MCF 10A (cell line): ENCODE measurements around the gene FBRSL1. TPM values are rescaled to one million over a fixed set of nuclear protein-coding genes. Genes with fewer than 3 reads are reported as not detected.

Experiments
- BruUV-seq: library from RNA; stranded (reverse); fragments of 400-500 nt; replicated peaks from 2 replicates; lab custom pipeline; 2021; lab: Mats Ljungman, UMichigan
- CTCF ChIA-PET: fragments of 300-600 bp; sonication (Branson Sonifier 250); formaldehyde crosslinking; extraction: SDS; loops from one replicate; lab custom pipeline; 2021; ENCODE audit warnings: antibody characterized with exemption, inconsistent platforms; lab: Yijun Ruan, JAX
- POLR2A ChIA-PET: fragments of 300-600, 350-650 bp; sonication (Branson Sonifier 250); formaldehyde crosslinking; extraction: SDS; loops from one replicate; lab custom pipeline; 2020; ENCODE audit warnings: antibody characterized with exemption, inconsistent platforms; lab: Yijun Ruan, JAX
- DNase-seq: peaks from one replicate; pipeline ENCODE4 v3.0.0-alpha.2; 2018; ENCODE audit not compliant: unreplicated experiment
- H3K27ac Mint-ChIP-seq: one replicate; pipeline ENCODE4 v1.8.0; 2022; ENCODE audit warnings: mild to moderate bottlenecking, low read depth, mixed read lengths; ENCODE audit not compliant: unreplicated experiment
- H3K27me3 Mint-ChIP-seq: one replicate; pipeline ENCODE4 v1.8.0; 2022; ENCODE audit warnings: mixed read lengths; ENCODE audit not compliant: insufficient read depth, unreplicated experiment
- H3K36me3 Mint-ChIP-seq: one replicate; pipeline ENCODE4 v1.8.0; 2022; ENCODE audit warnings: mild to moderate bottlenecking, moderate library complexity, mixed read lengths; ENCODE audit not compliant: insufficient read depth, unreplicated experiment
- H3K4me1 Mint-ChIP-seq: one replicate; pipeline ENCODE4 v1.8.0; 2022; ENCODE audit warnings: mixed read lengths; ENCODE audit not compliant: insufficient read depth, unreplicated experiment
- H3K4me3 Mint-ChIP-seq: one replicate; pipeline ENCODE4 v1.8.0; 2022; ENCODE audit warnings: mild to moderate bottlenecking, moderate library complexity, mixed read lengths; ENCODE audit not compliant: unreplicated experiment
- H3K9me3 Mint-ChIP-seq: one replicate; pipeline ENCODE4 v1.8.0; 2022; ENCODE audit warnings: mixed read lengths; ENCODE audit not compliant: unreplicated experiment
- CTCF ChIP-seq: fragments of 200-600 bp; IDR thresholded peaks from one replicate; pipeline ENCODE4 v1.8.0; 2022; ENCODE audit warnings: antibody characterized with exemption, mild to moderate bottlenecking; ENCODE audit not compliant: unreplicated experiment
- intact Hi-C: fragments of 100-400 bp; cut with micrococcal nuclease; formaldehyde crosslinking; loops from 2 replicates; pipeline ENCODE4 v1.14.1; 2022
- total RNA-seq: library from RNA; stranded (reverse); gene quantifications from 2 replicates; pipeline ENCODE4 v1.2.3, GENCODE V29; 2022

Gene FBRSL1
- total RNA-seq, 1 experiment from 2014 or later: 47.4 TPM

DNA sequence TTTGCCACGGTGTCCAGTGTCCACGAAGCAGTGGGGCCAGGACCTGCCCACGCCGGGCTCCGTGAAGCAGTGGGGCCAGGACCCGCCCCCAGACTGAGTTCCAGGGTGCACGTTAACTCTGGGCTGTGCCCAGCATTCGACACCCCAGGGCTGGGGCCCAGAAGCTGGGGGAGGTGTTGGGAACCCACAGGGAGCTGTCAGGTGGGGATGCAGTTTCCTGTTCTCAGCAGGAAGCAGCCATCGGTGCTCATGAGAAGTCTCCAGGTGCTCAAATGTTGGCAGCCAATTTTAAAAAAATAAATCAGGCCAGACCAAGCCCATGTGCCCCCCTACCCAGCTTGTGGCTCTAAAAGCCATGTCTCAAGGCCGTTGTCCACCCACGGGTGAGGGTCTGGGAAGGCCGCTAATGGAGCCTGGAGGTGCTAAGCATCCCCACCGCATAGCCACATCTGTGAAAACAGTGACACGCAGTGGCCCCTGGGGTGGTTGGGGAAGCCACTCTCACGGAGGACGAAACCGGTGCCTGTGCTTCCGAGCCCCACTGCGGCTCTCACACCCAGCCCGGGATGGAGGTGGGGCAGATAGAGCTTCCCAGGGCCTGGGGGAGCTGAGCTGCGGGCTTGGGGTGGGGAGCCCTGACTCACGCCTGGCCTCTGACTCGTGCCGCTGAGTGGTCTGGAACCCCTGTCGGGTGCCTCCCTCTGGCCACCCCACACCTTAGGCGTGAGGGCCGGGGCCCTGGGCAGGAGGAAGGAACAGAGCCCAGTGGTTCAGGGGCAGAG is 53.5 kb downstream of the FBRSL1 start:
- ChIA-PET POLR2A (no interaction called here), CTCF (interaction anchor here (0.6 to 1.0 kb wide), 3 partner anchors 24 to 288 kb away, joined by 3 to 6 read pairs (median 3); no protein-coding TSS in a partner anchor)
- no peak for TF ChIP-seq CTCF
- Mint-ChIP-seq H3K9me3 (no peaks in the 10 kb centered on the region), H3K4me3 (no peak overlapping the region), H3K36me3 (no peaks in the 10 kb centered on the region), H3K27ac (no peak overlapping the region), H3K27me3 (no peaks in the 10 kb centered on the region), H3K4me1 (no peaks in the 10 kb centered on the region)
- BruUV-seq: no TSS peak
- no peak for DNase-seq
- intact Hi-C loops: no loop called here

GRCh38 chr12:132544080-132544397 is 54.1 kb downstream of the FBRSL1 start:
- ChIA-PET POLR2A (no interaction called here), CTCF (no interaction called here)
- Mint-ChIP-seq H3K9me3 (no peaks in the 10 kb centered on the region), H3K4me1 (no peaks in the 10 kb centered on the region), H3K27me3 (no peaks in the 10 kb centered on the region), H3K4me3 (no peak overlapping the region), H3K27ac (no peak overlapping the region), H3K36me3 (no peaks in the 10 kb centered on the region)
- no TSS peak for BruUV-seq
- no peak for TF ChIP-seq CTCF
- intact Hi-C loops: no loop called here
- DNase-seq: no peak

DNA sequence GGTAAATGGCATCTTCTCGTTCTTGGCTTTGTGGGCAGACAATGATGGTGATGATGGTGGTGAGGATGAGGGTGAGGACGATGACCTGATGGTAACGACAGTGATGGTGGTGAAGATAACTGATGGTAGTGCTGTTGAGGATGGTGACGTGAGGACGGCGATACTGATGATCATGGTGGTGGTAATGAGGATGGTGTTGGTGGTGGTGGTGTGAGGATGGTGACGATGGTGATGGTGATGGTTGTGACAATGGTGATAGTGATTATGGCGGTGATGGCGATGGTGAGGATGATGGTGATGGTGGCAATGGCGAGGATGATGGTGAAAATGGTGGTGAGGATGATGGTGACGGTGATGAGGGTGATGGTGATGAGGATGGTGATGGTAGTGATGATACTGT is 54.5 kb downstream of the FBRSL1 start:
- Mint-ChIP-seq H3K36me3 (no peaks in the 10 kb centered on the region), H3K27me3 (no peaks in the 10 kb centered on the region), H3K4me1 (no peaks in the 10 kb centered on the region), H3K9me3 (no peaks in the 10 kb centered on the region), H3K4me3 (no peak overlapping the region), H3K27ac (no peak overlapping the region)
- BruUV-seq: no TSS peak
- ChIA-PET CTCF (interaction anchor here (0.6 kb wide), 1 partner anchor 224 kb away, joined by 3 read pairs; no protein-coding TSS in a partner anchor), POLR2A (no interaction called here)
- DNase-seq: no peak
- intact Hi-C loops: no loop called here
- no peak for TF ChIP-seq CTCF

- Mint-ChIP-seq H3K27me3 (no peaks in the 10 kb centered on the region), H3K27ac (no peak overlapping the region), H3K4me1 (no peaks in the 10 kb centered on the region), H3K9me3 (no peaks in the 10 kb centered on the region), H3K4me3 (no peak overlapping the region), H3K36me3 (no peaks in the 10 kb centered on the region)
- no peak for TF ChIP-seq CTCF
- intact Hi-C loops: no loop called here
- DNase-seq: no peak
- CTCF ChIA-PET: interaction anchor here (0.5 to 0.6 kb wide), 2 partner anchors 91 to 223 kb away, joined by 3 read pairs; no protein-coding TSS in a partner anchor
- BruUV-seq: no TSS peak
- POLR2A ChIA-PET: no interaction called here
Measured at GRCh38 chr12:132545164-132545953, 55.4 kb downstream of the FBRSL1 start.
